Embryonic facial prominence (tissue), 1 donor: ENCODE results near the gene PLXND1.

Source experiments
- DNase-seq: peaks from one replicate; pipeline ENCODE4 v3.0.0-alpha.2; 2016; ENCODE audit errors: extremely low spot score

Gene PLXND1

DNA sequence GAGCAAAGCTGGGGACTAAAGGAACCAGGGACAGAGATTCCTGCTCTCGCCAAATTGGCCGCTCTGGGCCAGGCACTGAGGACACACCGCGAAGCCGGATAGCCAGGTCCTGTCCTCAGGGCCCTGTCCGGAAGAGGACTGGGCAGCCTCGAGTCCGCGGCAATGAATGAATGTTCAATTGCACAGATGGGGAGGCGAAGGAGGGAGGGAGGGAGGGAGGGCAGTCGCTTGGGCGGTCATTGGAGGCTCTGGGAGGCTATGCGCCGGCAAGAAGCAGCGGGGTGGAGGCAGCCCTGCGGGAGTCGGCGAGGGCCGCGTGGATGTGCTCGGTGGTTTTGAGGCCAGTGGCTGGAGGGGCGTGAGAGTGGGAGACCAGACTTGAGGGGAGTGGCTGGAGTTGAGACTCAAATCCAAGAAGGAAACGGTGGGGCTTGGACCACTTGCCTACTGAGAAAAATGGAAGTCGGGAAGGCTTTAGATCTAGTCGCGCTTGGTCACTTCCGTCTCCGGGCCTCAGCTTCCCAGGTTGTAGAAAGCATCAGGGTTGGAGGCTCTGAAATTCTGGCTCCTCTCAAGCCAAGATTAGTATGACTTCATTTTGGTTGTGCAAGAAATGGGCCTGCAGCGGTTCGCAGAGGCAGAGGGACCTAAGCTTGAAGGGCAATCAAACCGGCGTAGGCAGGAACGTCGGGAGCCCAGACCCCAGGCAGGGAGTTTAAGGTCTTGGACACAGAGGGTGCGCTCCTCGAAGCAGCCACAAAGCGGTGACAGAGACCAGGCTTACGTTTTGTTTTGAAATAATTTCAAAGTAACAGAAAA is 21.1 kb upstream of the PLXND1 start:
- peak; percentile 65 for DNase-seq

DNA sequence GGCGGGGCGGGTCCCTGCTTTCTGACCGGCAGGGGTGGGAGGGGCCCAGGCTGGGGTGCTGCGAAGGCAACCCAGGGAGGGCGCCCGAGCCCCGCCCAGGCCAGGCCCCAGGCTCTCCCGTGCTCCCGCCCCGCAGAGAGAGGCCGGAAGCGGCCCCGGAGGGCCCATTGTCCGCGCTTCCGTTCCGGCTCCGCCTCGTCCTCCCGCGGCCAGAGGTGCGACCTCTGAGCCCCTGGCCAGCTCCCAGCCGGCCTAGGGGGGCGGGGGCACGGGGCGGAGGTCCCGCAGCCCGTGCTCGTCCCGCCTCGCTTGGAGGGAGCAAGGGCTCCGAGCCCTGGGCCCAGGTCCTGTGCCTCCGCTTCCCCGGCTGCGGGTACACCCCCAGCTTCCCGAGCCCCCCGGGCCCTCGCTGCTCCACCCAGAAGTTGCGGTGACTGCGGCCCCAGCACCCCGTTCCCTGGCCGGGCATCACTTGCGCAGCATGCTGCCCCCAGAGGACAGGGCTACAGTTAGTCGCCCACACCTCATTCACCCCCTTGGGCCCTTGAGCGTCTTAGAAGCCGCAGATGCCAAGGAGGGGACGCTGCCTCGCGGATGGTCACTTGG is 20.4 kb upstream of the PLXND1 start:
- no peak for DNase-seq

DNA sequence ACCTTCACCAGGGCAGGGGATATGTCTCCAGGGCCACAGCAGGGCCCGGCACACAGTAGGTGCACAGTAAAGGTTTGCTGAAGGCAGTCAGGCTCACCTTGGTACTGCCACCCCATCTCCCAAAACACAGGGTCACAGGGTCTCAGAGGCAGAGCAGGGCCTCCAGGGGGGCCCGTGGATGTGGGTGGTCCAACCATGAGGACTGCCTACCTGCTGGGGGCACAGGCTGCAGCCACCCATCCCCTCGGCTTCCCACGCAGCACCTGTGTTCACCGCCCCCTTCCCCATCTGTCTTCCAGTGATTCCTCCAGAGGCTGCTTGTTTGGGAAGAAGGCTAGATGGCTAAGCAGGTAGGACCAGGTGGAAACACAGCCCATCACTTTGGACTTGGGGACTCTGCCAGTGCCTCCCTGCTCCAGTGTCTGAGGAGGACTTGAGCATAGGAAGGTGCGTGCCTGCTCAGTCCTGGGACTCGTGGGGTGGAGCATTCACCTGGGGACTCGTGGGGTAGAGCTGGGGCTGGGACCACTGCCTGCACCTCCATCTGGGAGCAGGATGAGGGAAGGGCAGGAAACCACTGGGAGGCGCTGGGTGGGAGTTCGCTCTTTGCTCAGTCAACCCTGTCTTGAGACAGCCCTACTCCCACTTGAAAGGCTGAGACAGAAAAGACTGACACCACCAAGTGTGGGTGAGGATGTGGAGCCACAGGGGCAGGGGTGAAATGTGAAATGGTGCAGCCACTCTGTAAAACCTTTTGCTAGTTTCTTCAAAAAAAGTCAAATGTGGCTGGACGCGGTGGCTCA is 18.8 kb upstream of the PLXND1 start:
- no peak for DNase-seq

DNA sequence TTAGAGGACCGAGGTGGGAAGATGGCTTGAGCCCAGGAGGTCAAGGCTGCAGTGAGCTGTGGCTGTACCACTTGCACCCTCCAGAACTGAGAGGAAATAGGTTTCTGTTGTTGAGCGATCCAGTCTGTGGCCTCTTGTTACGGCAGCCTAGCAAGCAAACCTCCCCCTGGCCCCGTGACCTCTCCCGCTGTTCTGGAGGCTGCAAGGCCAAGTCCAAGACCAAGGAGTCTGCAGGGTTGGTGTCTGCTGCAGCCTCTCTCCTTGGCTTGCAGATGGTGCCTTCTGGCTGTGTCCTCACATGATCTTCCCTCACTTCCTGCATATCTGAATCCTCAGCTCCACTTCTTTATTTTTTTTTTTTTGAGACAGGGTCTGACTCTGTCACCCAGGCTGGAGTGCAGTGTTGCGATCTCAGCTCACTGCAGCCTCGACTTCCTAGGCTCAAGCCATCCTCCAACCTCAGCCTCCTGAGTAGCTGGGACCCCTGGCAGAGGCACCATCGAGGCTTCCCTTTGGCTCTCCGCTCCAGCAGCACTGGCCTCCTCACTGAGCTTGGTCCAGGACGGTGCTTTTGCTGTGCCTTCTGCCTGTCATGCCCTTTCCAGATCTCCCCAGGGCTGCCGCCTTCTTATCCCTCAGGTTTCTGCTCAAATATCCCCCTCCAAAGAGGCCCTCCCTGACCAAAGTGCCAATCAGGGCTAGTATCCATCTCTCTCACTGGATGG is 18.0 kb upstream of the PLXND1 start:
- DNase-seq = no peak

DNA sequence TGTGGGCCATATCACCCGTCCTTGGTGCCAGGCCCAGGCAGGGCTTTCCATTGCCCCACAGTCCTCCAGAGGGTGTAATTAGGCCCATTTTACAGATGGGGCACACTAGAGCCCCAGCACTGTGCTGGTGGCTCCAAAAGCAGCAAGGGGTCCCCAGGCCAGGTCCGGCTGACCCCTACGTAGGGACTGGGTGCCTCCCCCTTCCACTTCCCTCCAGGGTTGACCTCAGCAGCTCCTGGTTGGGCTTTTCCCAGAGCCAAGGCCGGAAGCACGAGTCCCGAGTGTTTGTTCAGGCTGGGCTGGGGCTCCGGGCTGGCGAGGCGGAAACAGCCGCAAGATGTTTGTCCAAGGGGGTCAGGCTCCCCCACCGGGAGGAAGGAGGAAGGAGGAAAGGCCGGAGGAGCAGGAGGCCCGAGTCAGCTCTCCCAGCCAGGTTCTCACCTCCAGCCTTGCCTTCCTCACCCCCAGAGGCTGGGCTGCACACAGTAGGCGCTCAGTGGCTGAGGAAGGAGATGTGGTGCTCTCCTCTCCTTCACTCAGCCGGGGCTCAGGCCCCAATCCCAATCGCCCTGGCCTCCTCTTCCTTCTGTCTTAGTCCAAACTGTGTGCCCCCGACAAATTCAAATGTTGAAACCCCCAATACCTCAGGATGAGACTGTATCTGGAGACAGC is 17.1 kb upstream of the PLXND1 start:
- DNase-seq = no peak

DNA sequence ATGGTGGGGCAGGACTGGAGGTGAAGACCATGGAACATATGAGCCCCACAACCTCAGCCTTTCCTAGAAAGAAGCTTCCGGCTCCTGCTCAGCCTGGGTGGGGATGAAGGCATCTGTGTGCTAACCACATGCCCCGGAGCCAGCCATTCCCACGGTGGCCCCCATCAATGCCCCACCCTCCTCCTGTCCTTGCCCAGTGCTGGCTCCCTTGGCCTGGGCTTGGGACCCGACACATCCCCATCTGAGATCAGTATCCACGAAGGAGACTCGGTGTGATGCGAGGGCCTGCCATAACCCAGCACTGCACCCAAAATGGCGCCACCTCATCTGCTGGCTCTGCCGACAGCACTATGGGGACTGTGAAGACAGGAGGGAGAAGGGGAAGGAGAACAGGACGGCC is 16.5 kb upstream of the PLXND1 start:
- DNase-seq = no peak

DNA sequence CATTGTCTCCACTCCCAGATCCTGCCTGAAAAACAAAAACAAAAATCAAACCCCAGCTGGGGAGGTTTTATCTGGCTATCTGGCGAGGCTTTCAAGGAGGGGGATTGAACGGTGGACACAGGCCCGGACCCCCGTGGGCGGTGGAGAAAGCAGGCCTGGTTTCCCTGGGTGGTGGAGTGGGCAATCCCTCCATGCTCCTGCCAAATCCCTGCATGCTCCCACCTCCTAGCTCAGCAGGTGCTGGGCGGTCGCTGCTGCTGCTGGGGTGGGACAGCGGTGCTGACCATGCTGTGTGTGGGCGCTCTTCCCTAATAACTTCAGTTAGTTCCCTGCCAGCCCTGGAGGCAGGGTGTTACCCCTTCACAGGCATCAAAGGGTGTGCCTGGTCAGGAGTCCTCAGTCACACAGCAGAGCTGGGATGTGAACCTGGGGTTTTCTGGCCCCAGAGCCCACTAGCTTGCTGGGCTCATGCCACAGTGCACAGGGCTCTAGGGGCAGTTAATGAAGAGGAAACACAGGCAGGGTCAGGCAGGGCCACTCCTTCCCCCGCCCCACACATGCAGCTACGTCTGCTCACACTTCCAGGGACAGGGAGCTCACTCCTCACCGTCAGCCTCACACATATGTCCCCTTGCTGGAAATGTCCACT is 15.9 kb upstream of the PLXND1 start:
- DNase-seq = no peak

DNA sequence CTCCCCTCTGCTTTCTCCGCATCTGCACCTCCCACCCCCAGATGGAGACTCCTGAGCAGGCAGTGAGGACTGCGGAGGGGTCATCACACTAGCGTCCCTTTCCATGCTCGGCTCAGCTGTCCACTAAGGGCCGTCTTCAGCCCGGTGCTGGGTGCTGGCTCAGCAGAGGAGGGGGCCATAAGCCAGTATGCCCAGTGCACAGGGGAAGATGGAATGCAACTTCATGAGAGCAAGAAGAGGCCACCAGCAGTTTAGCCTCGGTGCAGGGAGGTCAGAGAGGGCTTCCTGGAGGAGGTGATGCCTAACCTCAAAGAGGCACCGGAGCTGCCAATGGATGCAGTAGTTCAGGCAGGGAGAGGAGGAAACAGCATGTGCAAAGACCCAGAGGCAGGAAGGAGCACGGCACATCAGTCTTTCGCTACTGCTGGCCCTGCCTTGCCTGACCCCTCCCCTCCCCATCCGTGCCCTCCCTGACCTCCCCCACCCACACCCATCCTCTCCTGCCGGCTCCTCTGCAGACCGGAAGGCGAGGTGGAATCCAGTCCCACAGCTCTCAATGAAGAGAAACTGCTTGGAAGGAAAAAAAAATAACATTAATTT is 15.2 kb upstream of the PLXND1 start:
- no peak for DNase-seq

DNA sequence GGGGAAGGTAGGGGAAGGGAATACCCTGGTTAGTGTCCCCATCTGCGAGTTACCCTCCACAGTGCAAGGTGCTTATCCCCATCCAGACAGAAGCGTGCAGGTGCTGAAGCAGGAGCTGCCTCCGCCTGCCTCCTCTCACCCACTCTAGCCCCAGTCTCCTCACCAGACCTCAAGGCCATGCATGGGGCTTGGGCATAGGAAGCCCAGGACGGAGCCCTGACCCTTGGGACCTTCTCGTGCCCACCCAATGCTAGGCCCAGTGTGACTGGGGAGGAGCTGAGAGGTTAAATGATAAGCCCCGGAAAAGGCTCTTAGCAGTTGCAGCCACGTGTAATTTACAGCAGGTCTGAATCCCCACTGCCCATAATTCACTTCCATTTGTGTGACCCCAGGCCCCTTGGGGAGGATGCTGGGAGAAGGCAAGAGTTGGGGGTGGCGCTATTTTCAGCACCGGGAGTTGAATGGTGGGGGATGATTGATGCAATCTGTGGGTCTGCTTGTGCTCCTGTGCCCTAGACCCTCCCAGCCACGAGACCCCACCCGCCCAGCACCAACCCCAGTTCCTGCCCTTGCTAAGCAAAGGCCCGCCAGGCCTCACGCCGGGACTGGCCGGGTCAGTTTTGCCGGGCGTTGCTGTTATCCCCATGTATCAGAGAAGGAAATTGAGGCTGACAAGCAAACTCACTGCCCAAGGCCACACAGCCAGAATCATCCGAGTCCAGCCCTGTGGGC is 14.5 kb upstream of the PLXND1 start:
- no peak for DNase-seq

DNA sequence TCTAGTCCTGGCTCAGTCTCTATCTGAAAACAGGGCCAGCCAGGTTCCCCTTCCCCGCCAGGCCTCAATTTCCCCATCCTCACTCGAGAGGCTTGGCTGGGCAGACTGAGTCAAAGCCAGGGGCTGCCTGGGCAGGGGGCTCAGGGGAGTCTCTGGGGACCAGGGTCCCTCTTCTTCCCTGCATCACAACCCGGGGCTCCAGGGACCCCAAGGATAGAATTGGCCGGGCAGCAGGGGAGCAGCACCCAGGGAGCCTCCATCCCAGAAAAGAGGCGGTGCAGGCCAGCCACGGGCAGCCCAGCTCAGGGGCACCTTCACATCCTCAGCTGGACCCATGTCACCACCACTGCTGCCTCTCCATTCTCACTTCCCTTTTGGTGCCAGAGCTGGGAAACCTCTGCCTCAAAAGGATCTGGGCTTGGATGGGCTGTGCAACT is 13.3 kb upstream of the PLXND1 start:
- no peak for DNase-seq

DNA sequence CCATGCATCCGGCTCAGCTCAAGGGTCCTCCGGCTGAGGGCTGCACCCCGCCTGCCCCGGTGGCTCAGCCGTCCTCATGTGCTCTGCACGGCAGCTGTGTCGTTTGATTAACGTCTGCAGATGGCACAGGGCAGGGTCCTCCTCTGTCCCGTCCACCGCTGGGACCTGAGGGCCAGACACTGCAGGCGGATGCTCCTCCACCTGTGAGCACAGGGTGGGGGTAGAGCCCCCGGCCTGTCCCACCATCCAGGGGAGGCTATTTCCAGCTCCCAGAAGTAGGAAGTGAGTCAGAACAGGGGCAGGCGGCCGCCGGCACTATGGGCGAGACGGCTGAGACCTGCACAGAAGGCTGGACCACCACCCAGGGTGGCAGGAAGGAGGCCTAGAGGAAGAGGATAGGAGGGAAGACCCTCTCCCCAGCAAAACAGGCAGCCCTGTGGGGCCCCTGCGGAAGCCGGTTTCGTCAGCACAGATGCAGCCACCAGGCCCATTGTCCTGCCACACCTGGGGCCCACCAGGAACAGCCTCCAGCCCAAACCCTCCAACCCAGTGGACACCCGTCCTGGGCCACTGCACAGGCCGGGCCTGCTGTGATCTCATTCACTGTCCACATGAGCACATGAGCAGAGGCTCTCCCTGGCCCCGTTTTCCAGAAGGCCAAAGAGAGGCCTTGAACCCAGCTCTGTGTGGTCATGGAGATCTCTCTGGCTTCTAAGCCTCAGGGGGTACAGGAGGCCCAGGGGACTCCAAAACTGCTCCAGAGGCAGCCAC is 12.6 kb upstream of the PLXND1 start:
- DNase-seq = no peak

DNA sequence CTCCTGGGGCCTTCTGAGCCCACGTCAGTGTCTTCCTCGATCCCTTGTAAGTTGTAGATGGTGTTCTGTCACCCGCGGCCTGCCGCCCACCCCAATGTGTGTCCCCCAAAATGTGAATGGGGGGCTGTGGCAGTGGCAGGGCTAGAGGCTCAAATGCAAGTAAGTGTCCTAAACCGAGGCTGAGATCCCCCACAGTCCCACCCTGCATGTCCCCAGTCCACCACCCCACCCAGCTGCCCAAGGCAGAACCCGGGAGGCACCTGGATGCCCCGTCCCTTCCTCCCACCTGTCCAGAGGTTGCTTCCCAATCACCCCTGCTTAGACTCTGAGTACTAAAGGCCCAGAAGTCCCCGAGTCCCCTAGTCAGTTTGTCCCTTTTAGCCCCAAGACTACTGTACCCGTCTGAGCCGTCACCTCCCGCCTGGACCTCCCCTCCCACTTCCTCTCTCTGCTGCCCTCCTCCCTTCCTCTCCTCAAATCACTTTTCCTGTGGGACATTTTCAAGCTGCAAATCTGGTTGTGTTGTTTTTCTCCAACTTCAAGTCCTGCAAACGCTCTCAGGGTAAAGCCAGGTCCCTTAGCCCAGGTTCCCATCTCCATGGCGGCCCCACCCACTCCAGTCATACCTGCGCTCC is 11.8 kb upstream of the PLXND1 start:
- DNase-seq = no peak

DNA sequence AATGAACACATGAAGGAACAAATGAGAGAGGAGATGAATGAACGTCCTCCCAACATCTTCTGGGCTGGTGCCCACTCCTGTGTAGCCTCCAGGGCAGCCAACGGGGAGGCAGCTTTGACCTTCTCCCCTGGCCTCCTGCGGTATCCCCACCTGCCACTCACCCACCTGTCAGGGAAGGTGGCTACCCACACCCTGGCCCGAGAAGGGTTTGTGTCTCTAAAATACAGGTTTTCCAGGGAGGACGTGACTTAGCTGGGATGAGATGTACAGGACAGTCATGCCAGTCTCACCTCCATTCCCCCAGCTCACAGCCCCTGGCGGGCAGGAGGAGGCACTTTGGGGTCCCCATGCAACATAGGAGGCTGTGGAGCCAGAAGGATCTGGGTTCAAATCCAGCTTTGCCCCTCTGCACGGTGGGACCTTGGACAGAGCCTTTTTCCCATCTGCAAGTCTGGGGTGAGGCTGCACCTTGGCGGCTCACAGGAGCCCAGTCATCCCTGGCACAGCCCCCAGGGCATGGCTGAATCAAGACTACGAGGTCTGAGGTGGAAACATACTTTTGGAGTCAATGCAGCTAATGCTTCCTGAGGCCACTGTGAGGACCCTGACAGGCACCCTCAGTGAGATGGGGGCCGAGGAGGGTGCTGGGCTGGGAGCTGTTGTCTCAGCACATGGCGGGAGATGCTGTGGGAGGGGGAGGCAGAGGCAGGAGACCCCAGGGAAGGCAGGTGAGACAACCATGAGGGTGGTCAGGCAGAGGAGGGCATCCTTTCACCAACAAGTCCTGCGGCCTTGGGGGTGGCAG is 11.1 kb upstream of the PLXND1 start:
- DNase-seq = no peak

DNA sequence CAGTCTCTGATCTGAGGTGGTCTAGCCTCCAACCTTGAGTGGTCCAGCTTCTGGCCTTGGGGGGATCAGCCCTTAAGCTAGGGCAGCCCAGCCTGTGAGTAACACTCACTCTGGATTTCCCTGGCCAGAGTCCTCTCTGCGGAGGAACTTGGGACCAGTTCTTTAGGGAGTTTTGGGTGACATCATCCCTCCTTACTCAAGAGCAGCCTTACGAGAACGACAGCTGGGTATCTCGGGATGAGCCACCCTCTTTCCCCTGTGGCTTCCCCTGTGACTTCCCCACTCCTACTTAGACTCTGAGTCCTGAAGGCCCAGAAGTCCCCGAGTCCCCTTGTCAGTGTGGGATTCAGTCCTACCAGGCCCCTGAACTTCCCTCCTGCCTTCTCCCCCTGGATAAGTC is 10.2 kb upstream of the PLXND1 start:
- no peak for DNase-seq

DNA sequence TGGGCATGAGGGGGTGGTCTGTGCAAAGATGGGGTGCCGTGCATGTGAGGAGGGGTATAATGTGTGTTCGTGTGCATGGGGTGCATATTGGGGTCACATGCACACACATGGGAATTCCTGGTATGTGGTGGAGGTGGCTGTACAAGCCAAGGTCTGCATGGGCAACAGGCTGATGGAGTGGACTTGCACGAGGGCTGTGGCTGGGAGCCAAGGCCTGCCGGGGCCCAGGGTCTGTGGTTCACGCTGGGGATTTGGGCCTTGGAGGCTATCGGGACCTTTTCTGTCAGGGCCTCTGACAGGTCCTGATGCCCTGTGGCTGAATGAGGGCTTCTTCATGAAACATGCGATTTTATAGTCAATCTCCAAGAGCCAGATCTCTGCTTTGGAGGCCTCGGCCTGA is 9.8 kb upstream of the PLXND1 start:
- no peak for DNase-seq

DNA sequence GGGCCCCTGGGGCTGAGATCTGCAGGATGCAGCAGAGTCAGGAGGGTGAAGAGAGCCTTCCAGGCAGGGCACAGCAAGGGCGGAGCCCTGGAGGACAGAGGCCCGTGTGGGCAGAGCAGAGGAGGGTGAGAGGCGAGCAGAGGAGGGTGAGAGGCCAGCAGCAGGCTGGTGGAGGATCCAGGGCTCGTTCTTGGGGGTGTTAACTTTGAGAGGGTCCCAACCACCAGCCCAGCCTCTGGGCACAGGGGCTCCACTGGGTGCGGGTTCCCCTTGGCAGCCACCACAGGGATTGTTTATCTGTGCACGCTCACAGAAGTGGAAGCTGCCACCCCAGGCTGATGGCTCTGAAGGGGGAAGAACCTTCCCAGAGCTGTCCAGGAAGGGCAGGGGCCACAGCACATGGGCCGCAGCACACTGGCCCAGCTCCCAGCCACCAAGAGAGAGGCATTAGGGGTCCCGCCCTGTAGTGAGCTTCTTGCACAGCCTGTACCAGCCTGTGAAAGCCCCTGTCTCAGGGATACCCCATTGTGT is 9.3 kb upstream of the PLXND1 start:
- no peak for DNase-seq

DNA sequence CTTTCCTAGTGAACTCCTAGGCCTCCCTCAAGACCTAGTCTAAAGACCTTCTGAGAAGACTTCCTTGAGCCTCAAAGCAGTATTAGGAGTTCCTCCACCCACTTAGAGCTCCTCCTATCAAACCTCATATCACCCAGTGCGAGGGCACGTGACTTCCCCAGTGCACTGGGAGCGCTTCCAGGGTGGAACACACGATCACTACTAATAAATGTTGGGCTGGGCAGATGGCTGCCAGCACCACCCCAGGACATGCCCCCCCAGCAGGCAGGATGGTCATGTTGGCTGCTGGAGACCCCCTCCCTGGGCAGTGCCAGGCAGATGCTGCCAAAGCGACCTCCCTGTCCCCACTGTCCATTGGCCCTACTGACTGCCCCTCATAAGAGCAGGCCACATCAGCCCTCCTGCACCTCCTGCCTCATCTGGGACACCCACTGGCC is 8.5 kb upstream of the PLXND1 start:
- no peak for DNase-seq
